ENCODE results near the gene ASXL1. TPM values are rescaled to one million over a fixed set of nuclear protein-coding genes. Genes with fewer than 3 reads are reported as not detected.
"Not testable (repeated sequence)": the region's sequence is repeated elsewhere in the genome, so short reads cannot be mapped to it uniquely, and the experiment has no call there.

Gene ASXL1
- total RNA-seq, 4 donors from 2014 or later: 69.2 to 139 (median 104) TPM

- ATAC-seq (ENCODE audit: low FRiP score) (peak; percentile 49), DNase-seq (ENCODE audit: low spot score) (no peak)
- TF ChIP-seq CTCF (IDR thresholded peaks at IDR 0.05): no peak
Observed at GRCh38 chr20:32336918-32337347, 21.2 kb upstream of the ASXL1 start.

GRCh38 chr20:32337937-32338661 is 20.0 kb upstream of the ASXL1 start:
- no peak for ATAC-seq (ENCODE audit: low FRiP score)
- no peak for TF ChIP-seq CTCF (IDR thresholded peaks at IDR 0.05)
- no peak for DNase-seq (ENCODE audit: low spot score)

- no peak for TF ChIP-seq CTCF (IDR thresholded peaks at IDR 0.05)
- DNase-seq (ENCODE audit: low spot score) (no peak), ATAC-seq (ENCODE audit: low FRiP score) (no peak)
Observed at GRCh38 chr20:32338665-32339064, 19.5 kb upstream of the ASXL1 start.

GRCh38 chr20:32339116-32339515 is 19.0 kb upstream of the ASXL1 start:
- ATAC-seq (ENCODE audit: low FRiP score) (no peak), DNase-seq (ENCODE audit: low spot score) (no peak)
- no peak for TF ChIP-seq CTCF (IDR thresholded peaks at IDR 0.05)

GRCh38 chr20:32341053-32341452 is 17.1 kb upstream of the ASXL1 start:
- ATAC-seq (ENCODE audit: low FRiP score); DNase-seq (ENCODE audit: low spot score): not testable (repeated sequence)

GRCh38 chr20:32343439-32343838 is 14.7 kb upstream of the ASXL1 start:
- no peak for TF ChIP-seq CTCF (IDR thresholded peaks at IDR 0.05)
- ATAC-seq (ENCODE audit: low FRiP score): peak; percentile 68
- DNase-seq (ENCODE audit: low spot score): no peak

GRCh38 chr20:32344835-32345506 is 13.2 kb upstream of the ASXL1 start:
- ATAC-seq (ENCODE audit: low FRiP score) (no peak), DNase-seq (ENCODE audit: low spot score) (no peak)
- no peak for TF ChIP-seq CTCF (IDR thresholded peaks at IDR 0.05)

All from omental fat pad (tissue), 4 donors.